Measurements from ENCODE around the gene FLNB.

The FLNB gene, protein sequence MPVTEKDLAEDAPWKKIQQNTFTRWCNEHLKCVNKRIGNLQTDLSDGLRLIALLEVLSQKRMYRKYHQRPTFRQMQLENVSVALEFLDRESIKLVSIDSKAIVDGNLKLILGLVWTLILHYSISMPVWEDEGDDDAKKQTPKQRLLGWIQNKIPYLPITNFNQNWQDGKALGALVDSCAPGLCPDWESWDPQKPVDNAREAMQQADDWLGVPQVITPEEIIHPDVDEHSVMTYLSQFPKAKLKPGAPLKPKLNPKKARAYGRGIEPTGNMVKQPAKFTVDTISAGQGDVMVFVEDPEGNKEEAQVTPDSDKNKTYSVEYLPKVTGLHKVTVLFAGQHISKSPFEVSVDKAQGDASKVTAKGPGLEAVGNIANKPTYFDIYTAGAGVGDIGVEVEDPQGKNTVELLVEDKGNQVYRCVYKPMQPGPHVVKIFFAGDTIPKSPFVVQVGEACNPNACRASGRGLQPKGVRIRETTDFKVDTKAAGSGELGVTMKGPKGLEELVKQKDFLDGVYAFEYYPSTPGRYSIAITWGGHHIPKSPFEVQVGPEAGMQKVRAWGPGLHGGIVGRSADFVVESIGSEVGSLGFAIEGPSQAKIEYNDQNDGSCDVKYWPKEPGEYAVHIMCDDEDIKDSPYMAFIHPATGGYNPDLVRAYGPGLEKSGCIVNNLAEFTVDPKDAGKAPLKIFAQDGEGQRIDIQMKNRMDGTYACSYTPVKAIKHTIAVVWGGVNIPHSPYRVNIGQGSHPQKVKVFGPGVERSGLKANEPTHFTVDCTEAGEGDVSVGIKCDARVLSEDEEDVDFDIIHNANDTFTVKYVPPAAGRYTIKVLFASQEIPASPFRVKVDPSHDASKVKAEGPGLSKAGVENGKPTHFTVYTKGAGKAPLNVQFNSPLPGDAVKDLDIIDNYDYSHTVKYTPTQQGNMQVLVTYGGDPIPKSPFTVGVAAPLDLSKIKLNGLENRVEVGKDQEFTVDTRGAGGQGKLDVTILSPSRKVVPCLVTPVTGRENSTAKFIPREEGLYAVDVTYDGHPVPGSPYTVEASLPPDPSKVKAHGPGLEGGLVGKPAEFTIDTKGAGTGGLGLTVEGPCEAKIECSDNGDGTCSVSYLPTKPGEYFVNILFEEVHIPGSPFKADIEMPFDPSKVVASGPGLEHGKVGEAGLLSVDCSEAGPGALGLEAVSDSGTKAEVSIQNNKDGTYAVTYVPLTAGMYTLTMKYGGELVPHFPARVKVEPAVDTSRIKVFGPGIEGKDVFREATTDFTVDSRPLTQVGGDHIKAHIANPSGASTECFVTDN (N-terminal part only)

GRCh38 chr3:58008141-58009025 is at the start of gene FLNB:
TSS of gene FLNB (plus strand) at chr3:58008422. CDS start at chr3:58008565, 143 bp downstream.
- DNase-seq, result peak; percentile 42

- no peak for DNase-seq
Measured at GRCh38 chr3:57958642-57959422, 49.4 kb upstream of the FLNB start.

DNA sequence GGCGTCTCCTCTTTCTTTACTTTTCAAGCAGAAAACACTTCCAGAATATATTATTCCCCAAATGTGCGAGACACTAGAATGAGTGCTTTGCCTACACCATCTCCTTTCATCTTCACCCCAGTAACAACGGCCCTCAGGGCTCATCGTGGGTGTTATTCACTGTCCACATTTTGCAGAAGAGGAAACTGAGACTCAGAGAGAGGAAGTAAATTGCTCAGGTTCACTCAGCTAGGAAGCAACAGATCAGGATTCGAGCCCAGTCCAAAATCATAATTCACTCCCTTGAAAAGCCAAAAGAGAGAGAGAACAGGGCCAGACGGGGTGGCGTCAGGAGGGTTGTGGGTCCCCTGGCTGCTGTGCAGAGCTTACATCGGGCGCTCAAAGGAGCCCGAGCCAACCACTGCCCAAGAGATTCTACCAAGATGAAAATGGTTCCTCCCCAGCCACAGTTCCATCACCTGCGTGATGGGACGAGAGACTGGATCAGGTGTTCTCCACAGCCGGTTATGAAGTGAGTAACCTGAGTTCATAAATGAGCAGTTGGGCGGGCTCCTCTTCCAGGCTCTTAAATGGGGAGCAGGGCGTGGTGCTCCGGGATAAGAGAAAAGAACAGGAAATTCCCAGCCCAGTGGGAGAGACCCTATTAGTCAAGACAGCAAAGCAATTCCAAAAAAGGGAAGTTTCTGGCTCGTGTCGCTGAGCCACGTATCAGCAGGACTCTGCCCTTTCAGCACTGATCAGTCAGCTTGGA is 48.6 kb upstream of the FLNB start:
- DNase-seq, result no peak

- DNase-seq, result no peak
Measured at GRCh38 chr3:57960174-57960505, 48.1 kb upstream of the FLNB start.

DNA sequence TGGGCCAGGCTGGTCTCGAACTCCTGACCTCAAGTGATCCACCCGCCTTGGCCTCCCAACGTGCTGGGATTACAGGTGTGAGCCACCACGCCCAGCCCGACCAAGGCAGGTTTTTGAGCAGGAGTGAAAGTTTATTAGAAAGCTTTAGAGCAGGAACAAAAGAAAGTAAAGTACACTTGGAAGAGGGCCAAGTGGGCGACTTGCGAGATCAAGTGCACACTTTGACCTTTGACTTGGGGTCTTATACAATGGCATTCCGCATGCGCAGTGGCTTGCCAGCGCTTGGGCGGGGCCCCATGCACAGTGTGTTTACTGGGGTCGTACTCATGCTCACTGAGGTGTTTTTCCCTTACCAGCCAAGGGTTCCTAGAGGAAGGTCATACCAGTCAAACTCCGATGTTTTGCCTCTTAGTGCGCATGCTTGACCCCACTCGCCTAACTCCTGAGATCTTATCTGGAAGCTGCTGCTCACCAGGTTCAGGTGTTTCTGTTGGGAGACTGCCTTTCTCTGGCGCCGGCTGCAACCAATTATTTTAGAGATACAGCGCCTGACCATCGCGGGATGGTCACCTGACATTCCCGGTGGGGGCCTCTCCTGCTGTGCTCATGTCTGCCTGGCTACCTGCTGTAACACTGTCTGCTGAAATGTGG is 46.9 kb upstream of the FLNB start:
- no peak for DNase-seq

DNA sequence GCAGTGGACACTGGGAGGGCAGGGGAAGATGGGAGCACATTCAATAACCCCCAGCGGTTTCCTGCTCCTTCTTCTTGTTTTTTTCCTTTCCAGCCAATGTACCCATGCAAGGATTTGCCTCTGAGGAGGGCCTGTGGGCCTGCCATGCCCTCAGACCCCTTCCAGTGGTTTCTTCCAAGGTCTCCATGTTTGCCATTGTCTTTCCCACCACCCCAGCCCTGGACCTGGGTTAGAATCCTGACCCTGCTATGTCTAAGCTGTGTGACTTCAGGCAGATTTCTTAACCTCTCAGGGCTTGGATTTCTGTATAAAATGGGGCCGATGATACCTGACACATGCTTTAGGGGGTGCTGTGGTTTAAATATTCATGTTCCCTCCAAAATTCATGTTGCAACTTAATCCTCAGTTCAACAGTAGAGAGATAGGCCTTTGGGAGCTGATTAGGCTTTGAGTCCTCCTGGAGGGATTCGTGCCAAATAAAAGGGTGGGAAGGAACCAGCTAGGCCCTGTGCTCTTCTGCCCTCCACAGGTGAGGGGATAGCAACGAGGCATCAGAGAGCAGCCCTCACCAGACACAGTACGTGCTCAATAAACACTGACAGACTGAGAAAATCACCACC is 46.3 kb upstream of the FLNB start:
- DNase-seq, result no peak

DNA sequence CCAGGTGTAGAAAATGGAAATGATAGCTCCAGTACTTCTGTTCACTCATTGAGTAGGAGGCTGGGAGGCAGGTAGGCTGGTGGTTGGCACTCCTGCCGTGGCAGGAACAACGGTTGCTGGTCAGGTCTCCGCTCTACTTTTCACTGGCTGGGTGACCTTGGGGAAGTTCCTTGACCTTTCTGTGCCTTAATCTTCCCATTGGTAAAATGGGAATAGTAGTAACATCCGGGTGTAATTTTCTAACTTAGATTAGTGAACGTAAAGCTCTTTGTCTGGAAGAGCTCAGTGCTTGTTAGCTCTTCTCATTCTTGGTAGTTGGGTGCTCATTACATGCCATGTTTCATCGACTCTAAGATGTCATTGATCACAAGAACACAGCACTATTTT is 45.8 kb upstream of the FLNB start:
- no peak for DNase-seq

GRCh38 chr3:57963811-57964346 is 44.3 kb upstream of the FLNB start:
- DNase-seq, result no peak

DNA sequence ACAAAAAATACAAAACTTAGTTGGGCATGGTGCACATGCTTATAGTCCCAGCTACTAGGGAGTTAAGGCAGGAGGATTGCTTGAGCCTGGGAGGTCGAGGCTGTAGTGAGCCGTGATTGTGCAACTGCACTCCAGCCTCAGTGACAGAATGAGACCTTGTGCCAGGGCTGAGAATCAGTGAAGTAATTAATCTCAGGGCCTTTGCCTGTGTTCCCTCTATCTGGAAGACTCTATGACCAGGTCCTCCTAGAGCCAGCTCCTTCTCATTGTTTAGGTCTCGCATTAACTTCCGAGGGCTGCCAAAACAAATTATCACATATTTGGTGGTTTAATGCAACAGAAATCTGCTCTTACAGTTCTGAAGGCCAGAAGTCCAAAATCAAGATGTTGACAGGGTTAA is 41.4 kb upstream of the FLNB start:
- no peak for DNase-seq

DNA sequence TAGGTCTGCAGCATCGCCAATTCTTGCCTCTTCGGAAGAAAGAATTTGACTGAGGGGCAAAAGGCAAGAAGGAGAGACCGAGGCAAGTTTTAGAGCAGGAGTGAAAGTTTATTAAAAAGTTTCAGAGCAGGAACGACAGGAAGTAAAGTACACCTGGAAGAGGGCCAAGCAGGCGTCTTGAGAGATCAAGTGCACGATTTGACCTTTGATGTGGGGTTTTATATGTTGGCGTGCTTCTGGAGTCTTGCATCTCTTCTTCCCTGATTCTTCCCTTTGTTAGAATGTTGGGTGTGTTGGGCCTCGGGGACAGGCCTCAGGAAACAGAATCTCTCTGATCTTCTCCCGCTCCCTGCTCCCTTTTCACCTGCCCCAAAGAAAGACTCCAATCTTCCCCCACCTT is 40.6 kb upstream of the FLNB start:
- no peak for DNase-seq

GRCh38 chr3:57968501-57968900 is 39.7 kb upstream of the FLNB start:
- DNase-seq, result no peak

GRCh38 chr3:57971975-57972374 is 36.2 kb upstream of the FLNB start:
- no peak for DNase-seq

GRCh38 chr3:57972531-57973111 is 35.6 kb upstream of the FLNB start:
- DNase-seq, result no peak

- DNase-seq, result no peak
Measured at GRCh38 chr3:57973715-57974477, 34.3 kb upstream of the FLNB start.

DNA sequence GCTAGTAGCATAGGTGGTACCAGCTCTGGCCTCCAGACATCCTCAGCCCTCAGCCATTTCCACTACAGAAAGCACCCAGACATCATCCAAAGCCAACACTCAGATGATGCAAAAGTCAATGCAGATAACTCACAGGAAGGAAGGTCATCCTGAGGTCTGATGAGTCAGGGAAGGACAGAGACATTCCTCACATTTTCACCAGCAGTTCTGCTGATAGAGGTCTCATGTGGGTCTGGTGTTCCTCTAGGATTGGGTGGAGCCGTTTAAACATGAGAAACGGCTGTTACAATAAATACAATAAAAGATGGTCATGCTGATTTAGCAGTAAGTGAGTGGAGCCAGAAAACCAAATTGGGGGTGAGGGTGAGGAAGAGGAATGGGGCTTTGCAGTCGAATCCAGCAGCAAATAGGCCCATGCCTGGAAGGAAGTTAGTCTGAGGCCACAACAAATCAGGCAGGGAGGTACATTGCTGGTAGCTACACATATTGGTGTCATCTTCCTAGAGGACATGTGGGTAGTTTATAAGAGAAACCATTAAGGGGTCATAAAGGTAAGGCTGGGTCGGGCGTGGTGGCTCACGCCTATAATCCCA is 33.3 kb upstream of the FLNB start:
- DNase-seq, result no peak

DNA sequence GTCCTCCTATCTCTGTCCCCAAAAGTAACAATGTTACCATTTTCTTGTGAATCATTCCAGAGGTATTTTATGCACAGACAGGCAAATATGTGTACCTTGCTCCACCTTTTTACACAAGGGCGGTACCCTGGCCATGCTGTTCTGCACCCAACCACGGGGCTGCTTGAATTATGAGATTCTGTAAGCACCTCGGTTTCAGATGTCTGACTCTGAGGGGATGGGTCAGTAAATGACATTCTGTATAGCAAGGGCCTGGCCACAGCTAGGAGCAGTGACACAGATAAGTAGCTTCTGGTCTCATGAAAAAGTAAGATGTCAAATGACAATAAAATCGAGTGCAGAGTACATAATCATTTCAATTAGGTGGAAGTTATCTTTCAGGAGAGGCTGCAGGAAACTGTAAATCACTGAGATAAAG is 30.4 kb upstream of the FLNB start:
- DNase-seq, result peak; percentile 39

DNA sequence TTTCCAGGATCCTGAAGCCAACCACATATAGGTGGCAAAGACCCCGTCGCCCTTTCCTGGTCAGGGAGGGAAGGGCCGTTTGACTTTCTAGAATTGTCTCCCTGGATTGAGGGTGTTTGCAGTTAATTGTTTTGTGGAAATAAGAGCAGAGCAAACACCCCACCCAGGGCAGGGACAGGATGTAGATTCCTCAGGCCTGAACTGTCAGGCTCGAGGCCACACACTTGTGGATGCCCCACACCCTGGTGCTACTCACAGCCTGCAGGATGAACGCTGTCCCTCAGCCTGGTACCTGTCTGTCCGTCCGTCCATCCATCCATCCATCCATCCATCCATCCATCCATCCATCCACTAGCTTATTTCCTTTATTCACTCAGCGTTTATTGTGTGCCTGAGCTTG is 29.9 kb upstream of the FLNB start:
- no peak for DNase-seq

DNA sequence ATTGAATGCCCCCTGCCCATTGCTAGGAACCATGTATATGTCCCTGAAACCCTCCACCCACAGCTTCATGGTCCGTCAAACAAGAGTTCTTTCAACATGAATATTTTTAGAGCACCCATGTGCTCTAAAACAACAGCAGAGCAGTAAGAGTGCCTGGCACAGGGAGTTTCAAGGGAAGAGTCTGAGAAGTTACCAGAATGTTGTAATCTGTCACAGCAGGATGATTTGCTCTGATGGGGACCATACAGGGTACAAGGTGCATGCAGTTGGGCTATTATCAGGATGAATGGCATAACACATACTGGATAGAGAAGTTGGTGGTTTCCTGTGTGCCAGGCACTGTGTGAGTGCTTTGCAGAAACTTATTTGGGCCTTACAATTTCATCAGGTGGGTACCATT is 27.8 kb upstream of the FLNB start:
- no peak for DNase-seq
